Measurements from ENCODE around the gene STEEP1.

STEEP1 gene

GRCh38 chrX:119565107-119565663 lies at the start of gene STEEP1:
TSS of gene STEEP1 (minus strand) at chrX:119565409. CDS start at chrX:119565355, 54 bp downstream.
- peak; percentile 78 for DNase-seq

GRCh38 chrX:119614776-119615175 lies 49.6 kb upstream of the STEEP1 start:
- no peak for DNase-seq

GRCh38 chrX:119607018-119607389 lies 41.8 kb upstream of the STEEP1 start:
- no peak for DNase-seq

- DNase-seq = peak; percentile 86
Observed at GRCh38 chrX:119606280-119607017, 41.2 kb upstream of the STEEP1 start, which contains the start of gene NKRF. TSS of gene NKRF (minus strand) at chrX:119606424.

GRCh38 chrX:119605464-119606279 lies 40.5 kb upstream of the STEEP1 start:
- peak; percentile 23 for DNase-seq

GRCh38 chrX:119604766-119605463 lies 39.7 kb upstream of the STEEP1 start:
- DNase-seq = no peak

GRCh38 chrX:119602701-119603255 lies 37.6 kb upstream of the STEEP1 start:
- DNase-seq = no peak

- no peak for DNase-seq
Observed at GRCh38 chrX:119589810-119590209, 24.6 kb upstream of the STEEP1 start.

- no peak for DNase-seq
Observed at GRCh38 chrX:119583431-119584059, 18.3 kb upstream of the STEEP1 start.

GRCh38 chrX:119579414-119579813 lies 14.2 kb upstream of the STEEP1 start:
- no peak for DNase-seq

- DNase-seq = peak; percentile 83
Observed at GRCh38 chrX:119574394-119575266, 9.4 kb upstream of the STEEP1 start, which contains the start of gene UBE2A. TSS of gene UBE2A (plus strand) at chrX:119574563. CDS start at chrX:119574712, 149 bp downstream.

GRCh38 chrX:119573840-119574393 lies 8.7 kb upstream of the STEEP1 start:
- DNase-seq = no peak

GRCh38 chrX:119573222-119573621 lies 8.0 kb upstream of the STEEP1 start:
- DNase-seq = no peak

- no peak for DNase-seq
Observed at GRCh38 chrX:119570351-119570835, 5.2 kb upstream of the STEEP1 start.

GRCh38 chrX:119552508-119552907 lies 12.7 kb downstream of the STEEP1 start:
- DNase-seq = no peak

- no peak for DNase-seq
Observed at GRCh38 chrX:119549327-119550016, 15.7 kb downstream of the STEEP1 start.

GRCh38 chrX:119541188-119541587 lies 24.0 kb downstream of the STEEP1 start:
- no peak for DNase-seq

- no peak for DNase-seq
Observed at GRCh38 chrX:119539872-119540271, 25.3 kb downstream of the STEEP1 start.

GRCh38 chrX:119537487-119537886 lies 27.7 kb downstream of the STEEP1 start:
- no peak for DNase-seq
